ENCODE data around the gene TMED1. TPM values are rescaled to one million over a fixed set of nuclear protein-coding genes. Genes with fewer than 3 reads are reported as not detected.

TMED1 gene
- total RNA-seq, 2 donors from 2014 or later, result 17.6 to 20.2 TPM

- Mint-ChIP-seq H3K9me3 (peaks cover 4% of the 10 kb centered on the region), H3K27me3 (no peaks in the 10 kb centered on the region), H3K4me3 (no peak overlapping the region), H3K4me1 (peaks cover 6% of the 10 kb centered on the region), H3K27ac (no peak overlapping the region), H3K36me3 (ENCODE audit: low read depth) (peaks cover 64% of the 10 kb centered on the region)
- no peak for ATAC-seq (replicated peaks)
Measured at GRCh38 chr19:10830931-10831779, 4.9 kb downstream of the TMED1 start.

DNA sequence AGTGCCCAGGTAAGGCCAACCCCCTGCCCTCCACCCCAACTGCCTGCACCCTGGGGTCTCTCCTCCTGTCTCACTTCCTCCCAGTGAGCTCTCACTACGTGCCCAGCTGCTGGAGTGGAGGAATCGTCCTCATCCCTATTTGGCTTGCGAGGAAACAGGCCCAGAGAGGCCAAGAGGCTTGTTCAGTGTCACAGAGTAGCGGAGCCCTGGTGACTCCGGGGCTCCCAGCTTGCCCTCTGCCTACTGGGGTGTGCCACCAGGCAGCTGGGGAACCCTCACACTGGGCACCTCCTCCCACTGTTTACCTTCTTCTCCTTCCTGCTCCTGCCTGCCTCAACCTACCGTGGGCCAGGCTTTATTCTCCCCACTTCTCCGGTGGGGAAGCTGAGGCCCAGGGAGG lies 5.6 kb downstream of the TMED1 start:
- Mint-ChIP-seq H3K36me3 (ENCODE audit: low read depth) (peaks cover 64% of the 10 kb centered on the region), H3K27me3 (no peaks in the 10 kb centered on the region), H3K27ac (no peak overlapping the region), H3K9me3 (peaks cover under 1% of the 10 kb centered on the region), H3K4me1 (peaks cover 1% of the 10 kb centered on the region), H3K4me3 (no peak overlapping the region)
- ATAC-seq (replicated peaks), result no peak

DNA sequence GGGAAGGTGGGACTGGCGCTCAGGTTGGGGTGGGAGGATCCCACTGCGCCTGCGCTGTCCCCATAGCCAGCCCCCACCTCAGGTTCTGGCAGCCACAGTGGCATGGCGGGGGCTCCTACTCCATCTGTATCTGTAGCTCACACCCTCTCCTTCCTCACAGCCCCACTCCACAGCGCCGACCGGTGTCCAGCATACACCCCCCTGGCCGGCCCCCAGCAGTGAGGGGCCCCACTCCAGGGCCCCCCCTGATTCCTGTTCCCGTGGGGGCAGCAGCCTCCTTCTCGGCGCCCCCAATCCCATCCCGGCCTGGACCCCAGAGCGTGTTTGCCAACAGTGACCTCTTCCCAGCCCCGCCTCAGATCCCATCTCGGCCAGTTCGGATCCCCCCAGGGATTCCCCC lies 6.0 kb downstream of the TMED1 start:
- Mint-ChIP-seq H3K27ac (no peak overlapping the region), H3K36me3 (ENCODE audit: low read depth) (peaks cover 66% of the 10 kb centered on the region), H3K9me3 (no peaks in the 10 kb centered on the region), H3K4me3 (no peak overlapping the region), H3K4me1 (no peaks in the 10 kb centered on the region), H3K27me3 (no peaks in the 10 kb centered on the region)
- ATAC-seq (replicated peaks), result no peak

DNA sequence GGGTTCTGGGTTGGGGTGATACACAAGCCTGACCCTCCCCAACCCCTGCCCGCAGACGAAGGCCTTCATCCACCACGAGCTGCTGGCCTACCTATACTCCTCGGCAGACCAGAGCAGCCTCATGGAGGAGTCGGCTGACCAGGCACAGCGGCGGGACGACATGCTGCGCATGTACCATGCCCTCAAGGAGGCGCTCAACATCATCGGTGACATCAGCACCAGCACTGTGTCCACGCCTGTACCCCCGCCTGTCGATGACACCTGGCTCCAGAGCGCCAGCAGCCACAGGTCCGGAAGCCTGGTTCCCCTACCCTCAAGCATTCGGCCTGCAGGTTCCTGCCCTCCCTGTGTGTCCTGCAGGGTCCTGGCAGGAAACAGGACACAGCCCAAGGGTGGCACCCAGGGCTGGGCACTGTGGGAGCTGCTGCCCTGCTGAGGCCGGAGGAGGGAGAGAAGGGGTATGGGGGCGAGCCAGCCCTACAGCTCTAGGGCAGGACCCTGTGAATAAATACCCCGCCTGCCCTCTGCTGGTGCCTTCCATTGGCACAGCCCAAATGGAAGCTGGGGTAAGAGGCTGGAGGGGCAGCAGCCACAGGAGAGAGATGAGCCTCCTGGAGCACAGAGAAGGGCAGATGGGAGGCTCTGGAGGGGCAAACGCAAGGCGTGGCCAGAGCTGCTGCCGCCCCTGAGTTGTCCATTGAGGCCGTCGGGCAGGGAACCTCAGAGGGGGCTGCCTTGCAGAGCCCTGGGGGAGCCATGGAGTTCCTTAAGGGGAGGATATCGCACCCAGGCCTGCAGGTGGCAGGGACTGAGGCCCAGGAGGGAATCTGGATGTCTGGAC lies 6.8 kb downstream of the TMED1 start:
- Mint-ChIP-seq H3K4me1 (no peaks in the 10 kb centered on the region), H3K36me3 (ENCODE audit: low read depth) (peaks cover 74% of the 10 kb centered on the region), H3K27ac (no peak overlapping the region), H3K9me3 (no peaks in the 10 kb centered on the region), H3K27me3 (no peaks in the 10 kb centered on the region), H3K4me3 (no peak overlapping the region)
- peak; percentile 38 for ATAC-seq (replicated peaks)

DNA sequence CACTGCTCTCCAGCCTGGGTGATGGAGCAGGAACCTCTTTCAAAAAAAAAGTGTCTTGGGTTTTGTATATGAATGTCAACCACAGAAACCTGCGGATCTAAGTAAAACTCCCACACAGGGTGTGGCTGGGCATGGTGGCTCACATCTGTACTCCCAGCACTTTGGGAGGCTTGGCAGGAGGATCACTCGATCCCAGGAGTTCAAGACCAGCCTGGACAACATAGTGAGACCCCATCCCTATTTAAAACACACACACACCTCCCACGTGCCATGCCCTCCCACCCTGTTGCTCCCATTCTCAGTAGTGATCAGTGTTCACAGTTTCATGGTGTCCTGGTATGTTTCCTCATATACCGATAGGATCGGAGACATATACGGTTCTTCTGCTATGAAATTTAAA lies 9.2 kb downstream of the TMED1 start:
- Mint-ChIP-seq H3K9me3 (no peaks in the 10 kb centered on the region), H3K27me3 (no peaks in the 10 kb centered on the region), H3K4me1 (no peaks in the 10 kb centered on the region), H3K27ac (no peak overlapping the region), H3K4me3 (no peak overlapping the region), H3K36me3 (ENCODE audit: low read depth) (peaks cover 73% of the 10 kb centered on the region)
- ATAC-seq (replicated peaks), result no peak

- Mint-ChIP-seq H3K4me1 (no peaks in the 10 kb centered on the region), H3K4me3 (no peak overlapping the region), H3K9me3 (no peaks in the 10 kb centered on the region), H3K27ac (no peak overlapping the region), H3K27me3 (no peaks in the 10 kb centered on the region), H3K36me3 (ENCODE audit: low read depth) (peaks cover 79% of the 10 kb centered on the region)
- no peak for ATAC-seq (replicated peaks)
Measured at GRCh38 chr19:10826231-10826630, 9.8 kb downstream of the TMED1 start.

DNA sequence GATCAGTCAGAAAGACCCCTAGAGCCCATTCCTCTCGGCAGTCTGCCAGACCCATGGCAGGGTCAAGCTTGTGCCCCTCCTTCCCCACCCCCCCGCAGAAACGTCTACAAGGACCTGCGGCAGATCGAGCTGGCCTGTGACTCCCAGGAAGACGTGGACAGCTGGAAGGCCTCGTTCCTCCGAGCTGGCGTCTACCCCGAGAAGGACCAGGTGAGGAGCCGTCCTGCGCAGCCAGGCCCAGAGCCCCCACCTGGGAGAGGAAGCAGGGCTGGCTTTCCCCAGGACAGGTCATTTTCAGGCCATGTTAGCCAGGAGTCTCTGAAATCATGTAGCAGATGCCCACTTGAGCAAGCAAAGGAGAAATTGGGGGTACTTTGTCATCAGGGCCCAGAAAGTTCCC lies 12.3 kb downstream of the TMED1 start:
- H3K9me3 Mint-ChIP-seq, result no peaks in the 10 kb centered on the region
- no peaks in the 10 kb centered on the region for H3K27me3 Mint-ChIP-seq
- no peak overlapping the region for H3K4me3 Mint-ChIP-seq
- H3K4me1 Mint-ChIP-seq, result peaks cover 7% of the 10 kb centered on the region
- H3K36me3 Mint-ChIP-seq (ENCODE audit: low read depth), result peaks cover 86% of the 10 kb centered on the region
- no peak overlapping the region for H3K27ac Mint-ChIP-seq
- no peak for ATAC-seq (replicated peaks)

DNA sequence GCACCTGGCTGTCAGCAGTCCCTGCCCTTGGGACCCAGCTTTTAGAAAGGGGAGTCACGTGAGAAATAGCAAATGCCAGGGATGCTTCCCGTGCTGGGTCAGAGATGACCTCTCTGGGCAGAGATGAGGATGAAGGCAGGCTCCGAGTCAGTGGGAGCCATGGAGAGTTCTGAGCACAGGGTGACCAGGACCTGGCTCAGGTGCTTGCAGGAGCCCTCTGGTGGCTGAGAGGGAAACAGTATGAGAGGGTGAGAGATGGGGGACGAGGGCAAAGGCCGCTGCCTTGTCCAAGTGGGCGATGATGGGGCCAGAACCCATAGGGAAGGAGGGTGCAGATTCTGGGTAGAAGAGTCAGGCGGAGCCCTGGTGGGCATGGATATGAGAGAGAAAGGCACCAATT lies 15.8 kb downstream of the TMED1 start:
- Mint-ChIP-seq H3K27ac (peak overlapping the region; percentile 88), H3K36me3 (ENCODE audit: low read depth) (peaks cover 51% of the 10 kb centered on the region), H3K9me3 (no peaks in the 10 kb centered on the region), H3K27me3 (no peaks in the 10 kb centered on the region), H3K4me1 (peaks cover 7% of the 10 kb centered on the region), H3K4me3 (no peak overlapping the region)
- peak; percentile 56 for ATAC-seq (replicated peaks)

DNA sequence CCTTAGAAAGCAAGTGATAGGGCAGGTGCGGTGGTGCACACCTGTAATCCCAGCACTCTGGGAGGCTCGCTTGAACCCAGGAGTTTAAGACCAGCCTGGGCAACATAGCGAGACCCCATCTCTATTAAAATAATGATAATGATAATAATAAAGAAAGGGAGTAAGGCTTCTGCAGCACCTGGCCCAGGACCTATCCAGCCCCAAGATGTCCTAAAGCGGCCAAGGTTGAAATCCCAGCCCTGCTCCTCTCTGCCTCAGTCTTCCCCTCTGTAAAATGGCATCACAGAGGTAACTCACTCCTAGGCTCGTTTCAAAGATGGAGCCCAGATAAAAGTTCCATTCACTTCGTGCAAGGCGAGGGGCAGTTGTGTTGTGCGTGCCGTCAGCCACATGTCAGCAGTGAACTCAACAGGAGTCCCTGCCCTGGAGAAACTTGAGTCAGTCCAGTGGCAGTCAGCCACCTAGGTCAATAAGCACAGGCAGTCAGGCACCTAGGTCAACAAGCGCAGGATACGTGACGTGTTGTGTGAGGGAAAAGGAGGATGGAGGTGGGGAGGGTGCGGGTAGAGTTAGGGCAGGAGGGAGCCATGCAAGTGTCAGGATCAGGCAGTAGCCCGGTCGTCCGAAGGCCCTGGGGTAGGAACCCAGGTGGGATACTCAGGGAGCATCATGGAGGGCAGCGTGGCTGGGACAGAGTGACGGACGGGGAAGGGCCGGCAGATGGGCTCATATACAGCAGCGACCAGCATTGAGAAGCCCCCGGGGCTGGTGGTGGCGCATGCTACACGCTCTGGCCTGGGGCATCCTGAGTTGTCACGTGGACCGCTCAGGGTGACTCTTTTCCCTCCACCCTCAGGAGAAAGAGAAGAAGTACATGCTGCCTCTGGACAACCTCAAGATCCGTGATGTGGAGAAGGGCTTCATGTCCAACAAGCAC lies 16.6 kb downstream of the TMED1 start:
- H3K36me3 Mint-ChIP-seq (ENCODE audit: low read depth), result peaks cover 49% of the 10 kb centered on the region
- peaks cover 7% of the 10 kb centered on the region for H3K4me1 Mint-ChIP-seq
- no peaks in the 10 kb centered on the region for H3K9me3 Mint-ChIP-seq
- H3K27me3 Mint-ChIP-seq, result no peaks in the 10 kb centered on the region
- peak overlapping the region; percentile 88 for H3K27ac Mint-ChIP-seq
- H3K4me3 Mint-ChIP-seq, result no peak overlapping the region
- ATAC-seq (replicated peaks), result no peak

GRCh38 chr19:10818301-10819123 lies 17.5 kb downstream of the TMED1 start:
- H3K27me3 Mint-ChIP-seq, result no peaks in the 10 kb centered on the region
- ATAC-seq (replicated peaks), result no peak
- no peak overlapping the region for H3K4me3 Mint-ChIP-seq
- H3K36me3 Mint-ChIP-seq (ENCODE audit: low read depth), result peaks cover 48% of the 10 kb centered on the region
- H3K27ac Mint-ChIP-seq, result peak overlapping the region; percentile 26
- no peaks in the 10 kb centered on the region for H3K9me3 Mint-ChIP-seq
- peaks cover 7% of the 10 kb centered on the region for H3K4me1 Mint-ChIP-seq

- no peak overlapping the region for H3K4me3 Mint-ChIP-seq
- no peaks in the 10 kb centered on the region for H3K9me3 Mint-ChIP-seq
- no peaks in the 10 kb centered on the region for H3K27me3 Mint-ChIP-seq
- peaks cover 56% of the 10 kb centered on the region for H3K36me3 Mint-ChIP-seq (ENCODE audit: low read depth)
- no peak for ATAC-seq (replicated peaks)
- H3K27ac Mint-ChIP-seq, result no peak overlapping the region
- peaks cover 14% of the 10 kb centered on the region for H3K4me1 Mint-ChIP-seq
Measured at GRCh38 chr19:10817291-10818038, 18.5 kb downstream of the TMED1 start.

- H3K9me3 Mint-ChIP-seq, result no peaks in the 10 kb centered on the region
- no peaks in the 10 kb centered on the region for H3K27me3 Mint-ChIP-seq
- peaks cover 49% of the 10 kb centered on the region for H3K36me3 Mint-ChIP-seq (ENCODE audit: low read depth)
- ATAC-seq (replicated peaks), result no peak
- H3K4me3 Mint-ChIP-seq, result no peak overlapping the region
- H3K27ac Mint-ChIP-seq, result peak overlapping the region; percentile 58
- H3K4me1 Mint-ChIP-seq, result peaks cover 14% of the 10 kb centered on the region
Measured at GRCh38 chr19:10816691-10817090, 19.3 kb downstream of the TMED1 start.

All from activated T-helper 17 cell treated with anti-CD3 and anti-CD28 coated beads, Interleukin-2, amount 50 U/mL, for 72 hours (primary cell).